ENCODE measurements around the gene STKLD1.
"Not testable (repeated sequence)": the region's sequence is repeated elsewhere in the genome, so short reads cannot be mapped to it uniquely, and the experiment has no call there.

STKLD1 gene

DNA sequence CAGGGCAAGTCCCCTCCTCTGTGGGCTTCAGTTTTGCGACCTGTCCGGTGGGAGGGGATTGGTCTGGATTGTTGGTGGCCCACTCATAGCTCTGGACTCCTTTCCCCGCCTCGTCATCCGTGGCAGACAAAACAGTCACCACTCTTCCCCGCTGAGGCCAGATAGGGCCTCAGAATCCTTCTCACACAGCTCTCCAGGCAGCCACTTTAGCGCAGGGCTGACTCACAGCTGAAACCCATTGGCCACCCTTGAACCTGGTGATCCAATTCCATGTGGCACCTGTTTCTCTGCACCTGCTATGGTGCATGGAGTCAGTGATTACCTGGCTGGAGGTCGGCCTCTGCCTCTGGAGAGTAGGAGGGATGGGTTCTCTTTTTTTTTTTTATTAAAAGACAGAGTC lies 67.8 kb downstream of the STKLD1 start:
- DNase-seq (ENCODE audit: low spot score), result no peak
- no peak overlapping the region for H3K27ac ChIP-seq
- H3K4me3 ChIP-seq, result no peak overlapping the region
- no peak for TF ChIP-seq CTCF (IDR thresholded peaks at IDR 0.05)

- Histone ChIP-seq H3K4me3 (no peak overlapping the region), H3K27ac (no peak overlapping the region)
- TF ChIP-seq CTCF (IDR thresholded peaks at IDR 0.05), result no peak
- DNase-seq (ENCODE audit: low spot score), result no peak
Observed at GRCh38 chr9:133445293-133445969, 69.3 kb downstream of the STKLD1 start.

GRCh38 chr9:133448487-133448972 lies 72.4 kb downstream of the STKLD1 start:
- TF ChIP-seq CTCF (IDR thresholded peaks at IDR 0.05), result no peak
- no peak overlapping the region for H3K27ac ChIP-seq
- no peak overlapping the region for H3K4me3 ChIP-seq
- no peak for DNase-seq (ENCODE audit: low spot score)

GRCh38 chr9:133449760-133450159 lies 73.6 kb downstream of the STKLD1 start:
- no peak overlapping the region for H3K4me3 ChIP-seq
- TF ChIP-seq CTCF (IDR thresholded peaks at IDR 0.05), result no peak
- no peak overlapping the region for H3K27ac ChIP-seq
- no peak for DNase-seq (ENCODE audit: low spot score)

DNA sequence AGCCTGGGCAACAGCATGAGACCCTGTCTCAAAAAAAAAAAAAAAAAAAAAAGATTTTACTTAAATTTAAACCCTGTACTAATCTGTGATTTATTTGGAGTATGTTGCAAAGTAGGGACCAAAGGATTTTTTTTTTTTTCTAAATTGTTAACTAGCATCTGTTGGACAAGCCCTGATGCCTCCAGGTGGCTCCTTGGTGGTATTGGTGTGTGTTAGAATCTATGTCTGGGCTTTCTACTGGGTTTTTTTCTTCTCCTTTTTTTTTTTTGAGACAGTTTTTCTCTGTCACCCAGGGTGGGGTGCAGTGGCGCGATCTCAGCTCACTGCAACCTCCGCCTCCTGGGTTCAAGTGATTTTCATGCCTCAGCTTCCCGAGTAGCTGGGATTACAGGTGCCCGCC lies 75.7 kb downstream of the STKLD1 start:
- not testable (repeated sequence) for H3K4me3 ChIP-seq; DNase-seq (ENCODE audit: low spot score); H3K27ac ChIP-seq

GRCh38 chr9:133452562-133452961 lies 76.4 kb downstream of the STKLD1 start:
- Histone ChIP-seq H3K27ac (no peak overlapping the region), H3K4me3 (no peak overlapping the region)
- no peak for TF ChIP-seq CTCF (IDR thresholded peaks at IDR 0.05)
- DNase-seq (ENCODE audit: low spot score), result no peak

DNA sequence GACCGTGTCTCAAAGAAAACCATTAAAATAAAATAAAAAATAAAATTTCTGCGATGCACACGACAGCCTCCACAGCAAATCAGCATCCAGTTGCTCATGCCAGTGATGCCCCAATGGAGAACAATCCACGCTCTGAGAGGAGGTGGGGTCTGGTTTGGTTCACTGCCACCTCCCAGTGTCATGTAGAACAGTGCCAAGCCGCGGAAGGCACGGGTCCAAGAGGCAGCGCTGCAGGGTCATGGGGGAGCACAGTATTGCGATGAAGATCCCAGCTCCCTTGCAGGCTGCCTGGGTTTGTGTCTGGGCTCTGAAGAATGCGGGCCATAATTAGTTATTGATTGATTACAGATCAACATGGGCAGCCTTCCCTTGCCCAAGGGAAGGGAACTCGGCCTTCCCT lies 77.5 kb downstream of the STKLD1 start:
- no peak for TF ChIP-seq CTCF (IDR thresholded peaks at IDR 0.05)
- Histone ChIP-seq H3K4me3 (no peak overlapping the region), H3K27ac (no peak overlapping the region)
- no peak for DNase-seq (ENCODE audit: low spot score)
